GM21515 (cell line): ENCODE data around the gene C10orf67.

ENCODE experiments used
- ATAC-seq: cut with Tn5 transposase; IDR thresholded peaks from one replicate; pipeline ENCODE4 v1.9.1; 2021; ENCODE audit not compliant: unreplicated experiment

Gene C10orf67

DNA sequence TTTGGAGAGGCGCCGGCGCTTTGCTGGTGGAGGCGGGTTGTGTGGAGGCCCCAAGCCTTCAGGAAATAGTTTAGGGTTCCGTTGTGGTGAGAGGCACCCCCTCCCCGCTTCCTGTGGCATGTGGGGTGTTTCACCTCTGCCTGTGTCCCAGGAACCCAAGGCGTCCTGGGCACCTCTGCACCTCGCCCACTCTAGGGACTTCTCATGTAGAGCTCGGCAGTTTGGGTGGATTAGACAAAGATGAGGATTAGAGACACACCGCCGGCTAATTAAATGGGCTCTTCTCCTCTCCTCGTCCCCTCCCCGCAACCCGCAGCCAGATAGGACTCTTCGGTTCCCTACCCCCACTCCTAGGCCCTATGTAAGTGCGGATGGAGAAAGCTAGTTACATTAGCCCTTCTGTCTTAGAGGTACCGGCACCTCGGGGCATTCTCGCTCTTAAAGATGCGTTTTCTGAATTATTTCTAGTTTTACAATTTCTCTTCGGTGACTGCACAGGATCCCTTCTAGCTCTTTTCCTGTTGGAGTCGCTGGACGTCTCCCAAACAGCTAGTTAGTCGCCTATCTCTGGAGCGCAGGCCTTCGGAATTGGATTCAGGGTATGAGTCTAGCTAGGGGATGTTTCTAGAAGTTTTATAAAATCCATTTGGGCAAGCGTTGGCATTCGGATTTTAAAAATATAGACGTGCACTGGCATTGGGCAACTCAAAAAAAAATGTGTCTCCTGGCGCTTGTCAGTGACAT lies 144.7 kb downstream of the C10orf67 start:
- no peak for ATAC-seq

DNA sequence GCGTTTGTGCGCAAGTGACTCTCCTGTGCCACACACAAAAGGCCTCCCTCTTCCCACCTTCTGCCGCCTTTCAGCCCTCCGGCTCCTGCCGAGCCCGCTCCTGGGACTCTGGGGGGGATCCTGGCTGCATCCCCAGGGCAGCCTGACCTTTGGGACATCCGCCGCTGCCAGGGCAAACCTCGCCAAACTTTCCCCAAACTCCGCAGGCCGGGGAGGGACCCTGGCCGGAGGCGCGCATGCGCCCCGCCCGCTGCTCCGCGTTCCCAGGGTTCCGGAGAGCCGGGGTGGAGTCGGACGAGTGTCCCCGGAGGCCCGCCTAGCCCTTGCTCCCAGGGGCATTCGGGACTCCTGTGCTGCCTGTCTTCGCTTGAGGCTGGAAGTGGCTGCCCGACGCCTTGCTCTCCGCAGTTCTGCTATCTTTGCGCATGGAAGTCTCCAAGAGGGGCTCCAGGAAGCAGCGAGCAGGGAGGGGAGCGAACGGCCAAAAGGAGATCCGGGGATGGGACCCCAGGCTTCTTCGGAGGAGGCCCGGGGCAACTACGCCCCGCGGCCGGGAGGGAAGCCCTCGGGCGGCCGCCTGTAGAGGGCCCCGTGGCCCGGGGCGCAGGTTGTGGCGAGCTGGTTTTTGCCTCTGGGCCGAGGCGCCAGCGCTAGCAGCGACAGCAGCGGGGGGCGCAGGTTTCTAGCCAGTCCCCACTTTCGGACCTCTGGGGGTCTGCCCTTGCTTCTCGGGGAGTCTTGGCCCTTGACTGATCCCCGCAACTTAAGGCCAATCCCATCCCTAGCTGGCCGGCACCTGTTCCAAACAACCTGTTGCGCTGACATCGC lies 145.4 kb downstream of the C10orf67 start:
- ATAC-seq = no peak

DNA sequence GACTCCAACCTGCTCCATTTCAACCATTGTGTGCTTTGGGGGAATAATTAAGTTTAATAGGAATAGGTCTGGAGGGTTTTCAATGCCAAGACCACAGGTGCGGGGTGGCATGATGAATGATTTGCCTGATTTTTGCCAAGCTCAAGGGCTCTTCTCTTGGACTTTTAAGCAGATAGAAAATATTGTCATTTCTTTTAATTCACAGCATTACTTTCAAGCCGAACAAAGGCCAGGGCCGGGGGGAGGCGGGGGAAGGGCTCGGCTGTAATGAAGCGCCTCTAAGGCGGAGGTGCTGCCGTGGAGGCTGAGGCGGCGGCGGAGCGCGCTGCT lies 146.0 kb downstream of the C10orf67 start:
- ATAC-seq = no peak

DNA sequence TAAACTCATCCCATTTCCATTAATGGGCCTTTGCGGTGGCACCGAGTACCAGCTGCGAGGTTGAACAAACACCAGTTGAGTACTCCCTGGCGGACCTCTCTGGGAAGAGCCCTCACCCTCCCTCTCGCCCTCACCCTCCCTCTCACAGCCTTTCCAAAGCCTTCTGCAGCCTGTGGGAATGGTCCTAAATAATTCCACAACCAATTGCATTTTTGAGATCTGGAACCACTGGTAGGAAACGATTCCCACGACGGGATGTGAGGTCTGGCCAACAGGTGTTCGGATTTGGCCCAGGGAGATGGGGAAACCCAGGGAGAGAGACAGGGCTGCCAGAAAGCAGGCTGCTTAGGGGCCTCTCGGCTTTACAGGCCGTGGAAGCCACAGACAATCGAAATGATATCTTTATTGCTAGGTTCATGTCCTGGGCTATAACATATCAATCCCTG lies 147.2 kb downstream of the C10orf67 start:
- no peak for ATAC-seq

DNA sequence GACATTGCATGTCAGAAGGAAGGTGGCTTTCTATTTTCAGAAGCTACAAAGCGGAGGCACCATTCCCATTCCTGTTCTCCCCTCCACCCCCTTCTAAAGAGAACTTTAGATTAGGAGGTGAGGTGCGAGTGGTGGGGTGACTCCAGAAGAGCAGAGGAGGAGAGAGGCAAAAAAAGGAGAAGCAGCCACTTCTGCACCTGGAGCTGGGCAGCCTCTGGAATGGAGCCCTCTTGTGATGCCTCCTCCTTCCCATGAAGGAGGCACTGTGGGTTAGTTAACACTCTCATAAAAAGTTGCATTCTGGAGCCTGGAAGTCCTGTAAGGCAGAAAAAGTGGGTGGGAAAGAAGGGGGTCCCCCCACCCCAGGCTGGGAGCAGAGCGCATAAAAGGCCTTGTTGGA lies 147.7 kb downstream of the C10orf67 start:
- no peak for ATAC-seq

DNA sequence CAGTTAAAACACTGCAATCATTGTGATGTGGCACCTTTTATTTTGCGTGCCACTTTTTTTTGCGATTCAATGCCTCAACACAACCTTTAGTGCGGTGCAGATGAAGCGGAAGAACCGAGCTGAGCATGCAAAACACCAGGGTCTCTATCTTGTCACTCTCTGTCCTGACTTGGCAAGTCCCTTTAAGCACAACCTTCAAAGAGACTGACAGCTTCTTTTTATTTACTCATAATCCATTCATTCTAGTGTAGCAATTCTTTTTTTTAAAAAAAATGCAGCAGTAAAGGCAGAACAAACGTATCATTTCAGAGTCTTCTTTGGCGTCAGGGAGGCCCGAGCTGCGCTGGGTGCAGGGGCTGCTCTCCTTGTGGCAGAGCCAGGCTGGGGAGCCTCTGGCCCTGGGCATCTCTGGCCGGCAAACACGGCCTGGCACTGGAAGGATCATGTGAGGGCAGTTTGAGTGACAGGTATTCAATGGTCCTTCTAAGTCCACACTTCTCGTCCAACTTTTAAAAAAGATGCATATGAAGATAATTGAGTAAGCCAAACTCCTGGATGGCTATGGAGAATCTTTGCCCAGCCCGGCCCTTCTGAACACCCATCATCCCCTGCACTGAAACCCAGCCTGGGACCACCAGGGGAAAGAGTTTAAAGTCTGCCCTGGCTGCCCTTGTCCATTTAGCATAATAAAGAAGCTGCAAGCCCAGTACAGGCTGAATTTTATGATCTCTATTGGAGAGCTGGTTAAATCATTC lies 148.6 kb downstream of the C10orf67 start:
- ATAC-seq = no peak

DNA sequence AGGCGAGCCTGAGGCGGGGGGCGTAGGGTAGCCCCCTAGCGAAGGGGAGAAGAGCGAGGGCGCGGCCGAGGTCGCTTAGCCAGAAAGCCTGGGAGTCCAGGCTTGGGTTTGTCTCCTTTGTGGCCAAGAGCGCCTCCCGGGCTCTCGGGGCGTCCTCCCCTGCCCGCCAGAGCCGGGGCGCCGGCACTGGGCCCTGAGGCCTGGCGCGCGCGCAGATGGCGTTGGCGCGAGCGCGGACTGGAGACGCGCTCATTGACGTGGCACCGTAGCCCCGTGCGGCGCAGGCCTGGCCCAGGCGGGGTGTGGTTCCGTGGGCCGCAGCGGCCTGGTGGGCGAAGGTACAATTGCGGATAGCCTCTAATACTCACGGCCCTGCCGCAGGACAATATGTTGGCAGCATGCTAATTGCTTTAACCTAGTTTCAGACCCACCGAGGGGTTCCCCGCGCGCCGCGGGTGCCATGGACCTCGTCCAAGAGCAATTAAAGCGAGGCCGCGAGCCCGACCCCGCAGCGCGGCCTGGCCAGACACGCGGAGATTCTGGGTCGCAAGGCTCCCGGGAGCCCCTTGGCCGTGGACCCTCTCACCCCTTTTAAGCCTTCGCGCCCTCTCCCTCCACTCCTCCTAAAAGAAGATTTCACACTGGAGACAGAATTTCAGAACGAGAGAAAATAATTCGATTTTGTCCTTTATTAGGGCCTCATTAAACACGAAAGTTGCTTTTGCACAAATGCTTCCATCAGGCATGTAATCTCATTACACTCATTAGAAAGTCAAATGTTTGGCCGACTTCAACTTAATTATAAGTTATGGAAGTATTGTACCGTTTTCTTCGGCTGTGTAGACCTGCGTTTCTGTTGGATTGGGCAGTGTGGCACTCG lies 149.4 kb downstream of the C10orf67 start:
- no peak for ATAC-seq

DNA sequence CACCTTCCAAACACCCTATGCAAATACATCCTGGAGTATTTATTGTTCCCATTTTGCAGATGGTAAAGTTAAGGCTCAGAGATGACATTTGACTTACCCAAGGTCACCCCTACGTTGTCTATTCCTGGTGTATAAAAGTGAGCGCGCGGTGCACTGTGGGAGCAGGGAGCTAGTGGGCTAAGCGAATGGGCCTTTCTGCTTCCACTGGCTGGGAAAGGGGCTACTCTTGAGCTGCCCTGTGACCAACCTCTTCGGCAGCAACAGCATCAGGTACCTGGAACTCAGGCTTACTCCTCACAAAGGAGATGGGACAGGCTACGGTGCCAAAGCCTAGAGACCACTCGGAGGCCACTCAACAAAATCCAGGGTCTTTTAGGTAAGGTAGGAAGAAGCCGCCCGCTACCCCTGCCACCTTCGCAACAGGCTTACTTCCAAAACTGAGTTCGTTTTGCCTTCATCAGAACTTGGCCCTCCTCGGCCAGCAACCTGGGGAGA lies 150.1 kb downstream of the C10orf67 start:
- no peak for ATAC-seq

DNA sequence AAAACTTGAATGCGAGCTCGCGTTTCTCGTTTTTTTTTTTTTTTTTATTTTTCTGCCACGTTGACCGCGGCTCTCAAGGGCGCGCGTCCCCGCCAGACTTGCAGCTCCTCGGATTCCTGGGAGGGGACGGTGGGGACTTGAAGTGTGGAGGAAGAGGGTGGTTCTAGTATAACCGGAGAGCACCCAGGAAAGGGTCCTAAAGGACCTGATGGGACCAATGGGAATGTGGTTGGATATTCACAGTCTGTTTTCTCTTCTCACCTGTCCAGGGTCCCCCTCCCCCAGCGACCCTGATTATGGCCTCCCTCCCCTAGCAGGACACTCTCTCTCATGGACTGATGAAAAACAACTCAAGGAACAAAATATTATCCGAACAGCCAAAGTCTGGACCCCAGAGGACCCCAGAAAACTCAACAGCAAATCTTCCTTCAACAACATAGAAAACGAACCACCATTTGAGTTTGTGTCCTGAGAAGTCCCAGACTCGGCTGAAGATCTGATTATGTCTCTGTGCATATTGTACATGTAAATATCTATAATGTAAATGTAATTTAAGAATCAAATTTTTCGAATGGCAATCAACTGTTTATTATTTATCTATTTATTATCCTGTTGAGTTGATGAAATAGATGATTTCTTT lies 151.0 kb downstream of the C10orf67 start:
- no peak for ATAC-seq

DNA sequence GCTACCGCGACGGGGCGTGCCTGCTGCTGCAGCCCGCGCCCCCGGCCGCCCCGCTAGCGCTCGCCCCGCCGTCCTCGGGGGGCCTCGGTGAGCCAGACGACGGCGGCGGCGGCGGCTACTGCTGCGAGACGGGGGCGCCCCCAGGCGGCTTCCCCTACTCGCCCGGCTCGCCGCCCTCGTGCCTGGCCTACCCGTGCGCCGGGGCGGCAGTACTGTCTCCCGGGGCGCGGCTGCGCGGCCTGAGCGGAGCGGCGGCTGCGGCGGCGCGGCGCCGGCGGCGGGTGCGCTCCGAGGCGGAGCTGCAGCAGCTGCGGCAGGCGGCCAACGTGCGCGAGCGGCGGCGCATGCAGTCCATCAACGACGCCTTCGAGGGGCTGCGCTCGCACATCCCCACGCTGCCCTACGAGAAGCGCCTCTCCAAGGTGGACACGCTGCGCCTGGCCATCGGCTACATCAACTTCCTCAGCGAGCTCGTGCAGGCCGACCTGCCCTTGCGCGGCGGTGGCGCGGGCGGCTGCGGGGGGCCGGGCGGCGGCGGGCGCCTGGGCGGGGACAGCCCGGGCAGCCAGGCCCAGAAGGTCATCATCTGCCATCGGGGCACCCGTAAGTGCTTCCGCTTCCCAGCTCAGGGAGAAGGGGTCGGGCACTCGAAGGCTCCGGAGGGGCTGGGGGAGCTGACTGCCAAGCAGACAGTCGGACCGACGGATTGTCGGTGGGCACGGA lies 151.7 kb downstream of the C10orf67 start:
- ATAC-seq = no peak

DNA sequence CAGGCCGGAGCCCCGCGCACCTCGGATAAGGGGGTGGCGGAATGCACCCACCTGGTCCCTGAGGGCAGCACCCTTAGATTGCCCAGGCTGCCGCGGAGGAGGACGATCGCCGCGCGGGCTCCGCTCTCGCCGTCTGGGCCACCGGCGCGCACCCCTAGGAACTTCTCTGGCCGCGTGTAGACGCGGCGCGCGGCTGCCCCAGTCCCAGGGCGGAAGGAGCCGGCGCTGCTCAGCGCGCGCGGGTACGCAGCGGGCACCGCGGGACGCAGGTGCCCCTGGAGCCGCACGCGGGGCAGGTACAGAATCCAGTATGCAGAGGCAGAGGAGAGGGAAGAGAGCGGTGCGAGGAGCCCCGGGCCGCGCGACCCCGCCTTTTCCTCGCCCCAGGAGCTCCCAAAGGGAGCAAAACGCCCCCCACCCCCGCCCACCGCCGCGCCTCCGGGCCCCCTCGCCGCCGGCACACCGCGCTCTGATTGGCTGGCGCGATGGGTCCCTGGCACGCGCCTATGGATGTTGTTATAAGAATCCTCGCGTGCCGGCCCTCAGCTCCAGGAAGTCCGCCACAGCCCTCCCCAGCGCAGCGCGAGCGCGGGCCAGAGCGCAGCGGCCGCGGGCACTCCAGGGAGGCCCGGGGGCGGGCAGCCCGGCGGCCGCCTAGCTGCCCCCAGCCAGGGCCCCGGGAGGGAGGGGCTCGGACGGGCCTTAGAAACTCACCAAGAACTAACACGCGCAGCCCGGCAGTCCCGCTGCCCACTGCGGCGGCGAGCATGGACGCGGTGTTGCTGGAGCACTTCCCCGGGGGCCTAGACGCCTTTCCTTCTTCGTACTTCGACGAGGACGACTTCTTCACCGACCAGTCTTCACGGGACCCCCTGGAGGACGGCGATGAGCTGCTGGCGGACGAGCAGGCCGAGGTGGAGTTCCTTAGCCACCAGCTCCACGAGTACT lies 152.6 kb downstream of the C10orf67 start, which contains the start of gene PTF1A:
Gene PTF1A, plus strand, starts transcription at position 549 of the 948 bp plus-strand sequence. Its CDS starts 219 bp downstream, at position 768.
- no peak for ATAC-seq

DNA sequence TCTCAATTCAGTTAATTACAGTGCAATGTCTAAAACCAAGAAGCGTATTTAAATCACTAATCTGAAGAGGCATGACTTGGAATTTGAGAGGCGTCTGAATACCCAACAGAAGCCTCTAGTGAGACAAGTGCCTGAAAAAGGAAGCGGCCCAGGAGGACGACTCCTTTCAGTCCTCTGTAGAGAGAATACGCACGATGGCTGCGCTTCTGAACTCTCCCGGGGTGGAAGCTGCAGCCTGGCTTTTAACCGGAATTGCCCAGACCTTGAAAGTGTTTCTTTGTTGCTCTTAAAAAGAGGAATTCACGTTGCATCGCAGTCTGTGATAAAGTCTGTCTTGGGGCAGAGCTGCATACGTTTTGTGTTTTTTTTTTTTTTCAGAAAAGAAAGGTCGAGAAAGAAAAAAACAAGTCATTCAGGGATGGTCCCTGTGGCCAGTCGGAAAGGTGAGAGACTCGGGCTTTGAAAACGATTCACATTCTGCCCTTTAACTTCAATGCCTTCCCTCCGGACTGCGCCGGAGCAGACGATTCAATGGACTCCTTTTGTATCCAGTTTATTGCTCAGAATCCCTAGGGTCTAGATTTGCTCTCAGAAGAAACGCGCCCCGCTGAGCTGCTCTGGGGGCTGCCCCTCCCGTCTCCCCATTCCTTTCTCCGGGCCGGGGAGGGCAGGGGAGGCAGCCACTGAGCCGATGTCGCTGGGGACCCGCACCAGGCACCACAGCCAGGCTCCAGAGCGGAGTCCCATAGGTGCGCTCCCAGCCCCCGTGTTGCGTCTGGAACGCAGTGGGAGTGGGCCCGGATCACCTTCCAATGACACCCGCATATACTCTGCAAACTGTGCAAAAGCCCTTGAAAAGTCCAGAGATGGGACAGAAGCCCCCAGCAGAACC lies 153.5 kb downstream of the C10orf67 start:
- no peak for ATAC-seq

DNA sequence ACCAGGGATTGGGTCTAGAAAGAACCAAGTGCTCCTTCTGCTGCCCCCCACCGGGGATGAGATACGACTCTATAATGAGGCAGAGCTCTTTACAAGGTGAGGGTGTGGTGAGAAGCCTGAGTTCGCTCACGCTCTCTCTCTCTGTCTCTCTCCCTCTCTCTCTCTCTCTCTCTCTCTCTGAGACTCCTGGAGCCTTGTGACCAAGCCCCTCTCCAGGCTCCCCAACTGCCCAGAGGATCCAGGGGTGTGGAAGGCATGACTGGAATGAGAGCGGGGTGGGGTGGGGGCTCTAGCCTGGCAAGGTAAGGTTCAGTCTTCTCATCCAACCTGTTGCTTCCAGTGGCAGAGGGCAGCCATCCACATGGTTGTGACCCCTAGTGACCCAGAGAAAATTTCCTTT lies 155.6 kb downstream of the C10orf67 start:
- no peak for ATAC-seq

DNA sequence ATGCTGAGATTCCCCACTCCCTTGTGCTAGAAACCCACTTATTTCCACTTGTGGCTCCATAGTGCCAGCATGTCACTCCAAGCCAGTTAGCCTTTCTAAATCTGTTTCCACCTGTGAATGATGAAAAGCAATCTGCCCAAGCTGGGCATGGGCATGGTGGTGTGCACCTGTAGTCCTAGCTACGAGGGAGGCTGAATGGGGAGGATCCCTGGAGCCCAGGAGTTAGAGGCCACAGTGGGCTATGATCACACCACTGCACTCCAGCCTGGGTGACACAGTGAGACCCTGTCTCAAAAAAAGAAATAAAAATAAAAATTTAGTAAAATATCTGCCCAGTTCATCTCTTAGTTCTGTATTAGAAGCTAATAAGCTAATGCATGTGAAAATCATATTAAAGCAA lies 157.4 kb downstream of the C10orf67 start:
- no peak for ATAC-seq

DNA sequence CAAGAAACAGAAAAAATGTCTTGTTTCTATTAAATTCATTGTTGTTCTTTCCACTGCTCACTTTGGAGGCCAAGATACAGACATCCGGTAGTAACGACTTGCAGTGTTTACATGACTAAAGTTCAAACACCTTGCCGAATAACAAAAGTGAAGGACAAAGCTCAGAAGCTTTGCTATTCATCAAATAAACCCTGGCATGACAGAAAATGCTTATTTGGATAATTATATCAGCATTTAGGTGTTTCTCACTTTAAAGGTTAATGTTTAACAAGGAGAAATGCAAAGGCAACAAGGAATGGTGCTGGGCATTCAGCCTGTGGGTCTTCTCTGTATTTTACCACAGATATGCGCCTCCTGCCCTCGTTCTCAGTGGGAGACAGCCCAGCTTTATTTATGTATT lies 157.9 kb downstream of the C10orf67 start:
- no peak for ATAC-seq

DNA sequence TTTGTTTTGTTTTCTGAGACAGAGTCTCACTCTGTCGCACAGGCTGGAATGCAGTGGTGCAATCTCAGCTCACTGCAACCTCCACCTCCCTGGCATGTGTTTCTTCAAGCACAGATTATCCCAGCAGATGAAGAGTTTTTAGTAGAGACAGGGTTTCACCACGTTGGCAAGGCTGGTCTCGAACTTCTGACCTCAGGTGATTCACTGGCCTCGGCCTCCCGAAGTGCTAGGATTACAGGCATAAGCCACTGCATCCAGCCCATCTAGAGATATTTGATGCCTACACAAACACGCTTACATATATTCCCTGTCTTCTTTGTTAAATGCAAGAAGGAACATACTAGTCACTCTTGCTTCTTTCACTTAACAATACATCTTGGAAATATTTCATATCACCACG lies 158.4 kb downstream of the C10orf67 start:
- no peak for ATAC-seq

DNA sequence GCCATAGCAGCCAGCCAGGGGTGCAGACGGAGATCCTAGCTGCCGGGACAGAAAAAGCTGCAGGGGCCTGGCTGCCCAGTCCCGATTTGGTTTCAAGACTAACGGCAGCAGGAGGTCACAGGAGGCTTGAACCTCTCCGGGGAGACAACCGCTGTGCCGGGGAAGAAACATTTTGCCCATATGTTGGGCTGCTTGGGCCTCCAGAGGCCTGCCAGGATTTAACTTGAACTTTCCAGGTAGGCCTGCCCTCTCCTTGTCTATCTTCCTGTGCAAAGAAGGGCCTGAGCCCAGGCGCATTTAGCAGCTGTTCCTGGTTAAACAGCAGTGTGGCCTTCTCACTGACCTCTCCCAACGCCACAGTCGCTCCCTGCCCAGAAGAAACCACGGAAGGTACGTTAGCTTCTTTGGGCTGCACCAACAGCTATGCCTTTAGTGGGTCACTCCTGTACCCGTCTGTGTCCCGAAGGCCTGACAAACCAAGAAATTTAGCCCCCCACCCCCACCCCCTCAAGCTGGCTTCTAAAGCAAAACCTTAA lies 169.6 kb downstream of the C10orf67 start:
- ATAC-seq = no peak
